DOHH2 (cell line): ENCODE measurements around the gene KANK3.
"Not testable (repeated sequence)": the region's sequence is repeated elsewhere in the genome, so short reads cannot be mapped to it uniquely, and the experiment has no call there.

Experiments used
- H3F3A ChIP-seq: fragments of 200-600 bp; sonication (generic), shearing (Covaris generic); 2 replicates; pipeline ENCODE4 v1.6.0; 2016; ENCODE audit warnings: antibody characterized with exemption, mild to moderate bottlenecking; ENCODE audit not compliant: control insufficient read depth, insufficient read depth
- H3K27ac ChIP-seq: fragments of 200-600 bp; sonication (generic); 2 replicates; pipeline ENCODE4 v1.5.1; 2014; ENCODE audit warnings: low read depth, mild to moderate bottlenecking, low read length, moderate library complexity
- H3K27me3 ChIP-seq: fragments of 200-600 bp; sonication (generic); 2 replicates; pipeline ENCODE4 v1.6.1; 2014; ENCODE audit warnings: mild to moderate bottlenecking, low read length, mixed read lengths; ENCODE audit not compliant: control insufficient read depth
- H3K36me3 ChIP-seq: fragments of 200-600 bp; sonication (generic); 2 replicates; pipeline ENCODE4 v1.6.1; 2014; ENCODE audit warnings: mild to moderate bottlenecking, low read length, moderate library complexity, mixed read lengths; ENCODE audit not compliant: control insufficient read depth
- H3K4me1 ChIP-seq: fragments of 200-600 bp; sonication (generic); 2 replicates; pipeline ENCODE4 v1.6.1; 2014; ENCODE audit warnings: mild to moderate bottlenecking, low read length, mixed read lengths; ENCODE audit not compliant: control insufficient read depth
- H3K4me2 ChIP-seq: fragments of 200-600 bp; sonication (generic); 2 replicates; pipeline ENCODE4 v1.6.0; 2014; ENCODE audit warnings: mild to moderate bottlenecking, low read length, moderate library complexity
- H3K4me3 ChIP-seq: fragments of 200-600 bp; sonication (generic); 2 replicates; pipeline ENCODE4 v1.5.1; 2014; ENCODE audit warnings: mild to moderate bottlenecking, low read length, mixed read lengths
- H3K79me2 ChIP-seq: fragments of 200-600 bp; sonication (generic); 2 replicates; pipeline ENCODE4 v1.6.1; 2014; ENCODE audit warnings: mild to moderate bottlenecking, low read length, mixed read lengths; ENCODE audit not compliant: control insufficient read depth
- H3K9me2 ChIP-seq: fragments of 200-600 bp; sonication (generic); replicated peaks from 2 replicates; pipeline ENCODE4 v1.6.1; 2014; ENCODE audit warnings: mild to moderate bottlenecking, low read length, mixed read lengths; ENCODE audit not compliant: control insufficient read depth
- H3K9me3 ChIP-seq: fragments of 200-600 bp; sonication (generic); 2 replicates; pipeline ENCODE4 v1.6.1; 2014; ENCODE audit warnings: antibody characterized with exemption, low read length, mixed read lengths; ENCODE audit not compliant: control insufficient read depth, insufficient read depth
- H4K20me1 ChIP-seq: fragments of 200-600 bp; sonication (generic); 2 replicates; pipeline ENCODE4 v1.6.0; 2014; ENCODE audit warnings: low read depth, mild to moderate bottlenecking, antibody characterized with exemption, low read length, moderate library complexity; ENCODE audit not compliant: control insufficient read depth, insufficient read depth
- CTCF ChIP-seq: fragments of 200-600 bp; sonication (generic); IDR thresholded peaks from one replicate; pipeline ENCODE4 v1.5.1; 2014; ENCODE audit warnings: antibody characterized with exemption, mild to moderate bottlenecking, low read depth, low read length; ENCODE audit not compliant: poor library complexity, severe bottlenecking
- EZH2phosphoT487 ChIP-seq: fragments of 200-600 bp; sonication (generic); IDR thresholded peaks from 2 replicates; pipeline ENCODE4 v1.6.1; 2017; ENCODE audit warnings: borderline replicate concordance, mild to moderate bottlenecking, antibody characterized with exemption, low read length, moderate library complexity, mixed read lengths

Gene KANK3

GRCh38 chr19:8302357-8302691, 40.7 kb downstream of the KANK3 start:
- no peaks in the 10 kb centered on the region for H3F3A ChIP-seq
- 0 out of 2 replicates have a peak, but pooled peaks cover 5% of the 10 kb centered on the region for H4K20me1 ChIP-seq
- H3K4me3 ChIP-seq = no peak overlapping the region
- peaks cover 32% of the 10 kb centered on the region for H3K36me3 ChIP-seq
- no peak overlapping the region for H3K27ac ChIP-seq
- no peaks in the 10 kb centered on the region for H3K27me3 ChIP-seq
- peaks cover 17% of the 10 kb centered on the region for H3K4me1 ChIP-seq
- H3K79me2 ChIP-seq = peaks cover 27% of the 10 kb centered on the region
- H3K9me3 ChIP-seq = no peaks in the 10 kb centered on the region
- TF ChIP-seq EZH2phosphoT487 (no peak), CTCF (no peak)
- H3K4me2 ChIP-seq = no peak overlapping the region
- no peaks in the 10 kb centered on the region for H3K9me2 ChIP-seq

GRCh38 chr19:8291337-8291736, 51.7 kb downstream of the KANK3 start:
- not testable (repeated sequence) for H3K79me2 ChIP-seq, H3K9me3 ChIP-seq, H3F3A ChIP-seq, H3K4me3 ChIP-seq, H3K36me3 ChIP-seq, H3K4me1 ChIP-seq, H3K27ac ChIP-seq, H3K9me2 ChIP-seq, H4K20me1 ChIP-seq, H3K27me3 ChIP-seq, H3K4me2 ChIP-seq

- not testable (repeated sequence) for H3K27me3 ChIP-seq, H3K27ac ChIP-seq, H3K4me1 ChIP-seq, H3K36me3 ChIP-seq, H3K4me3 ChIP-seq, H4K20me1 ChIP-seq, H3K79me2 ChIP-seq, H3K4me2 ChIP-seq, H3K9me3 ChIP-seq, H3F3A ChIP-seq, H3K9me2 ChIP-seq
Measured at GRCh38 chr19:8276508-8276907, 66.6 kb downstream of the KANK3 start.
